Activated naive CD8-positive, alpha-beta T cell treated with anti-CD3 and anti-CD28 coated beads, Interleukin-2, amount 10 ng/mL, durations not matched to agents 7 days and 5 days (primary cell): ENCODE data around the gene CNTN2. TPM values are rescaled to one million over a fixed set of nuclear protein-coding genes. Genes with fewer than 3 reads are reported as not detected.
A peak's percentile ranks its signal among the peaks of the same experiment; 100 is the strongest.

Experiments
- ATAC-seq: fragments of 150-1000 bp; cut with Tn5 transposase; one replicate; pipeline ENCODE4 v1.10.0; 2021; ENCODE audit warnings: low read depth, moderate library complexity
- POLR2A ChIA-PET: fragments of 350-600 bp; sonication (Branson Sonifier 250); formaldehyde crosslinking; loops from one replicate; lab custom pipeline; 2021; ENCODE audit warnings: antibody characterized with exemption; lab: Charles Lee
- DNase-seq: peaks from one replicate; pipeline ENCODE4 v3.0.0; 2021
- H3K27ac Mint-ChIP-seq: one replicate; pipeline ENCODE4 v1.8.0; 2022; ENCODE audit warnings: mild to moderate bottlenecking, mixed read lengths
- H3K27me3 Mint-ChIP-seq: one replicate; pipeline ENCODE4 v1.8.0; 2022; ENCODE audit warnings: mild to moderate bottlenecking, moderate library complexity, mixed read lengths
- H3K36me3 Mint-ChIP-seq: one replicate; pipeline ENCODE4 v1.8.0; 2021; ENCODE audit warnings: mild to moderate bottlenecking, mixed read lengths
- H3K4me1 Mint-ChIP-seq: one replicate; pipeline ENCODE4 v1.8.0; 2021; ENCODE audit warnings: mixed read lengths
- H3K4me3 Mint-ChIP-seq: one replicate; pipeline ENCODE4 v1.8.0; 2022; ENCODE audit warnings: mild to moderate bottlenecking, moderate library complexity, mixed read lengths
- H3K9me3 Mint-ChIP-seq: one replicate; pipeline ENCODE4 v1.8.0; 2021; ENCODE audit warnings: mixed read lengths
- total RNA-seq, 2 experiments: library from RNA; stranded (reverse); gene quantifications; one replicate each; pipeline ENCODE4 v1.2.3, GENCODE V29; 2021

The CNTN2 gene
- total RNA-seq, 2 experiments from 2014 or later, result not detected

GRCh38 chr1:205030241-205030640 lies 12.8 kb upstream of the CNTN2 start:
- Mint-ChIP-seq H3K27ac (no peak overlapping the region), H3K27me3 (peaks cover 14% of the 10 kb centered on the region), H3K4me3 (no peak overlapping the region), H3K36me3 (no peaks in the 10 kb centered on the region), H3K4me1 (no peaks in the 10 kb centered on the region), H3K9me3 (no peaks in the 10 kb centered on the region)
- POLR2A ChIA-PET, result no interaction called here
- no peak for ATAC-seq
- DNase-seq, result no peak

- Mint-ChIP-seq H3K4me1 (no peaks in the 10 kb centered on the region), H3K9me3 (no peaks in the 10 kb centered on the region), H3K27ac (no peak overlapping the region), H3K27me3 (peaks cover 14% of the 10 kb centered on the region), H3K36me3 (no peaks in the 10 kb centered on the region), H3K4me3 (no peak overlapping the region)
- ATAC-seq, result no peak
- POLR2A ChIA-PET, result no interaction called here
- DNase-seq, result no peak
Measured at GRCh38 chr1:205030896-205031295, 12.1 kb upstream of the CNTN2 start.

- no peak for DNase-seq
- Mint-ChIP-seq H3K36me3 (no peaks in the 10 kb centered on the region), H3K27ac (no peak overlapping the region), H3K4me1 (no peaks in the 10 kb centered on the region), H3K4me3 (no peak overlapping the region), H3K27me3 (peaks cover 19% of the 10 kb centered on the region), H3K9me3 (no peaks in the 10 kb centered on the region)
- ATAC-seq, result no peak
- POLR2A ChIA-PET, result no interaction called here
Measured at GRCh38 chr1:205032508-205032907, 10.5 kb upstream of the CNTN2 start.

- Mint-ChIP-seq H3K4me3 (no peak overlapping the region), H3K4me1 (no peaks in the 10 kb centered on the region), H3K9me3 (no peaks in the 10 kb centered on the region), H3K27ac (no peak overlapping the region), H3K27me3 (peaks cover 40% of the 10 kb centered on the region), H3K36me3 (no peaks in the 10 kb centered on the region)
- ATAC-seq (no peak), DNase-seq (no peak)
- POLR2A ChIA-PET, result no interaction called here
Measured at GRCh38 chr1:205037539-205037938, 5.5 kb upstream of the CNTN2 start.

- H3K4me1 Mint-ChIP-seq, result no peaks in the 10 kb centered on the region
- H3K4me3 Mint-ChIP-seq, result no peak overlapping the region
- peaks cover 44% of the 10 kb centered on the region for H3K27me3 Mint-ChIP-seq
- POLR2A ChIA-PET, result no interaction called here
- no peaks in the 10 kb centered on the region for H3K36me3 Mint-ChIP-seq
- DNase-seq, result no peak
- no peak for ATAC-seq
- no peaks in the 10 kb centered on the region for H3K9me3 Mint-ChIP-seq
- H3K27ac Mint-ChIP-seq, result no peak overlapping the region
Measured at GRCh38 chr1:205038132-205038786, 4.8 kb upstream of the CNTN2 start.

GRCh38 chr1:205041001-205041715 lies 1.9 kb upstream of the CNTN2 start:
- H3K4me1 Mint-ChIP-seq, result no peaks in the 10 kb centered on the region
- H3K4me3 Mint-ChIP-seq, result no peak overlapping the region
- no peaks in the 10 kb centered on the region for H3K9me3 Mint-ChIP-seq
- H3K27ac Mint-ChIP-seq, result no peak overlapping the region
- no peaks in the 10 kb centered on the region for H3K36me3 Mint-ChIP-seq
- no peak for DNase-seq
- ATAC-seq, result no peak
- POLR2A ChIA-PET, result no interaction called here
- peaks cover 67% of the 10 kb centered on the region for H3K27me3 Mint-ChIP-seq

GRCh38 chr1:205041998-205042910 lies 758 bp upstream of the CNTN2 start:
- no peak overlapping the region for H3K27ac Mint-ChIP-seq
- H3K4me3 Mint-ChIP-seq, result no peak overlapping the region
- peaks cover 68% of the 10 kb centered on the region for H3K27me3 Mint-ChIP-seq
- H3K36me3 Mint-ChIP-seq, result no peaks in the 10 kb centered on the region
- H3K4me1 Mint-ChIP-seq, result no peaks in the 10 kb centered on the region
- POLR2A ChIA-PET, result no interaction called here
- no peaks in the 10 kb centered on the region for H3K9me3 Mint-ChIP-seq
- ATAC-seq, result no peak
- DNase-seq, result no peak

- POLR2A ChIA-PET, result no interaction called here
- no peaks in the 10 kb centered on the region for H3K4me1 Mint-ChIP-seq
- no peaks in the 10 kb centered on the region for H3K36me3 Mint-ChIP-seq
- DNase-seq (no peak), ATAC-seq (peak; percentile 13)
- no peaks in the 10 kb centered on the region for H3K9me3 Mint-ChIP-seq
- no peak overlapping the region for H3K4me3 Mint-ChIP-seq
- peaks cover 72% of the 10 kb centered on the region for H3K27me3 Mint-ChIP-seq
- no peak overlapping the region for H3K27ac Mint-ChIP-seq
Measured at GRCh38 chr1:205043866-205044265, 854 bp downstream of the CNTN2 start.

- no peak for DNase-seq
- Mint-ChIP-seq H3K27ac (no peak overlapping the region), H3K4me1 (no peaks in the 10 kb centered on the region), H3K27me3 (peaks cover 72% of the 10 kb centered on the region), H3K9me3 (no peaks in the 10 kb centered on the region), H3K4me3 (no peak overlapping the region), H3K36me3 (no peaks in the 10 kb centered on the region)
- POLR2A ChIA-PET, result no interaction called here
- no peak for ATAC-seq
Measured at GRCh38 chr1:205044741-205045140, 1.7 kb downstream of the CNTN2 start.

GRCh38 chr1:205045146-205045545 lies 2.1 kb downstream of the CNTN2 start:
- Mint-ChIP-seq H3K27me3 (peaks cover 69% of the 10 kb centered on the region), H3K36me3 (no peaks in the 10 kb centered on the region), H3K9me3 (no peaks in the 10 kb centered on the region), H3K4me3 (no peak overlapping the region), H3K4me1 (no peaks in the 10 kb centered on the region), H3K27ac (no peak overlapping the region)
- ATAC-seq, result no peak
- DNase-seq, result no peak
- POLR2A ChIA-PET, result no interaction called here

- Mint-ChIP-seq H3K27me3 (peaks cover 55% of the 10 kb centered on the region), H3K4me3 (no peak overlapping the region), H3K4me1 (no peaks in the 10 kb centered on the region), H3K36me3 (no peaks in the 10 kb centered on the region), H3K9me3 (no peaks in the 10 kb centered on the region), H3K27ac (no peak overlapping the region)
- POLR2A ChIA-PET, result no interaction called here
- ATAC-seq, result no peak
- DNase-seq, result no peak
Measured at GRCh38 chr1:205046870-205047269, 3.9 kb downstream of the CNTN2 start.

GRCh38 chr1:205047764-205048231 lies 4.8 kb downstream of the CNTN2 start:
- Mint-ChIP-seq H3K4me3 (no peak overlapping the region), H3K27ac (no peak overlapping the region), H3K9me3 (no peaks in the 10 kb centered on the region), H3K27me3 (peaks cover 45% of the 10 kb centered on the region), H3K4me1 (no peaks in the 10 kb centered on the region), H3K36me3 (no peaks in the 10 kb centered on the region)
- no peak for DNase-seq
- ATAC-seq, result no peak
- POLR2A ChIA-PET, result no interaction called here

- DNase-seq, result no peak
- Mint-ChIP-seq H3K27me3 (peaks cover 43% of the 10 kb centered on the region), H3K27ac (no peak overlapping the region), H3K36me3 (no peaks in the 10 kb centered on the region), H3K4me3 (no peak overlapping the region), H3K4me1 (no peaks in the 10 kb centered on the region), H3K9me3 (no peaks in the 10 kb centered on the region)
- ATAC-seq, result no peak
- POLR2A ChIA-PET, result no interaction called here
Measured at GRCh38 chr1:205048382-205048781, 5.4 kb downstream of the CNTN2 start.
